GM15510 (cell line): ENCODE data around the gene TMPRSS11A.

ENCODE experiments used
- POLR2A ChIP-seq: IDR thresholded peaks from 3 replicates; pipeline ENCODE4 v1.6.1; 2011; ENCODE audit warnings: borderline replicate concordance; ENCODE audit not compliant: insufficient read length; ENCODE audit errors: extremely low read depth

TMPRSS11A gene

GRCh38 chr4:67926485-67926884, 36.8 kb downstream of the TMPRSS11A start:
- no peak for TF ChIP-seq POLR2A

- TF ChIP-seq POLR2A: no peak
These were observed 40.6 kb downstream of the TMPRSS11A start for GRCh38 chr4:67922697-67923096.

- no peak for TF ChIP-seq POLR2A
These were observed 44.9 kb downstream of the TMPRSS11A start for GRCh38 chr4:67918428-67918827.

GRCh38 chr4:67915400-67915966, 47.8 kb downstream of the TMPRSS11A start:
- TF ChIP-seq POLR2A: no peak

GRCh38 chr4:67912080-67912479, 51.2 kb downstream of the TMPRSS11A start:
- no peak for TF ChIP-seq POLR2A

- TF ChIP-seq POLR2A: no peak
These were observed 51.7 kb downstream of the TMPRSS11A start for GRCh38 chr4:67911638-67912037.

GRCh38 chr4:67911141-67911540, 52.2 kb downstream of the TMPRSS11A start:
- no peak for TF ChIP-seq POLR2A

- no peak for TF ChIP-seq POLR2A
These were observed 52.7 kb downstream of the TMPRSS11A start for GRCh38 chr4:67910585-67910905.

GRCh38 chr4:67909905-67910584, 53.2 kb downstream of the TMPRSS11A start:
- no peak for TF ChIP-seq POLR2A

GRCh38 chr4:67907650-67908049, 55.6 kb downstream of the TMPRSS11A start:
- TF ChIP-seq POLR2A: no peak

- TF ChIP-seq POLR2A: no peak
These were observed 64.2 kb downstream of the TMPRSS11A start for GRCh38 chr4:67899096-67899495.

- no peak for TF ChIP-seq POLR2A
These were observed 65.6 kb downstream of the TMPRSS11A start for GRCh38 chr4:67897686-67898085.

GRCh38 chr4:67896421-67897065, 66.8 kb downstream of the TMPRSS11A start:
- TF ChIP-seq POLR2A: no peak

- no peak for TF ChIP-seq POLR2A
These were observed 68.6 kb downstream of the TMPRSS11A start for GRCh38 chr4:67894659-67895058.

GRCh38 chr4:67892905-67893304, 70.4 kb downstream of the TMPRSS11A start:
- no peak for TF ChIP-seq POLR2A

GRCh38 chr4:67892253-67892652, 71.0 kb downstream of the TMPRSS11A start:
- TF ChIP-seq POLR2A: no peak

- TF ChIP-seq POLR2A: no peak
These were observed 71.6 kb downstream of the TMPRSS11A start for GRCh38 chr4:67891645-67892044.

- TF ChIP-seq POLR2A: no peak
These were observed 77.0 kb downstream of the TMPRSS11A start for GRCh38 chr4:67886281-67886680.
